SK-N-SH treated with all-trans-retinoic acid at 6 μM for 48 hours (cell line): Measurements from ENCODE around the gene KRTAP17-1.
"Not testable (repeated sequence)": the region's sequence is repeated elsewhere in the genome, so short reads cannot be mapped to it uniquely, and the experiment has no call there.

ENCODE experiments used
- ATAC-seq: fragments of 200-7000 bp; cut with Tn5 transposase; 3 replicates; pipeline ENCODE4 v1.9.1; 2020; ENCODE audit warnings: mild to moderate bottlenecking, moderate library complexity
- ARNTL ChIP-seq: fragments of 450-650 bp; formaldehyde crosslinking; IDR thresholded peaks from 2 replicates; pipeline ENCODE4 v1.5.0; 2020; ENCODE audit warnings: low read depth, mild to moderate bottlenecking, moderate library complexity, borderline replicate concordance
- BACH2 ChIP-seq: fragments of 250-450 bp; sonication (Bioruptor Pico); IDR thresholded peaks from 2 replicates; pipeline ENCODE4 v1.9.0; 2021; ENCODE audit warnings: mild to moderate bottlenecking, borderline replicate concordance
- CSDC2 ChIP-seq: fragments of 250-450 bp; sonication (Bioruptor Pico); IDR thresholded peaks from 2 replicates; pipeline ENCODE4 v1.5.0; 2020; ENCODE audit warnings: mild to moderate bottlenecking, moderate library complexity
- CSRNP3 ChIP-seq: fragments of 250-450 bp; sonication (Bioruptor Pico); IDR thresholded peaks from 2 replicates; pipeline ENCODE4 v1.5.1; 2021; ENCODE audit warnings: mild to moderate bottlenecking, moderate library complexity
- PATZ1 ChIP-seq: fragments of 250-450 bp; sonication (Bioruptor Pico); IDR thresholded peaks from 2 replicates; pipeline ENCODE4 v1.8.0; 2020; ENCODE audit warnings: mild to moderate bottlenecking, moderate library complexity, borderline replicate concordance
- POU6F1 ChIP-seq: fragments of 250-450 bp; sonication (Bioruptor Pico); IDR thresholded peaks from 2 replicates; pipeline ENCODE4 v1.8.0; 2021; ENCODE audit warnings: low read depth, mild to moderate bottlenecking, moderate library complexity, borderline replicate concordance
- PPARA ChIP-seq: fragments of 250-450 bp; sonication (Bioruptor Pico); IDR thresholded peaks from 2 replicates; pipeline ENCODE4 v1.5.0; 2020; ENCODE audit warnings: mild to moderate bottlenecking, borderline replicate concordance
- RARB ChIP-seq: fragments of 250-450 bp; sonication (Bioruptor Pico); IDR thresholded peaks from 2 replicates; pipeline ENCODE4 v1.8.0; 2021; ENCODE audit warnings: mild to moderate bottlenecking, moderate library complexity
- SNAI2 ChIP-seq: fragments of 250-450 bp; sonication (Bioruptor Pico); IDR thresholded peaks from 2 replicates; pipeline ENCODE4 v1.5.0; 2020; ENCODE audit warnings: mild to moderate bottlenecking, moderate library complexity
- TCF4 ChIP-seq: fragments of 250-450 bp; sonication (Bioruptor Pico); IDR thresholded peaks from 2 replicates; pipeline ENCODE4 v1.8.0; 2021; ENCODE audit warnings: mild to moderate bottlenecking, moderate library complexity, borderline replicate concordance
- TOX ChIP-seq: fragments of 250-450 bp; sonication (Bioruptor Pico); IDR thresholded peaks from 2 replicates; pipeline ENCODE4 v1.8.0; 2021; ENCODE audit warnings: mild to moderate bottlenecking, moderate library complexity, borderline replicate concordance
- TSHZ2 ChIP-seq: fragments of 250-450 bp; sonication (Bioruptor Pico); IDR thresholded peaks from 2 replicates; pipeline ENCODE4 v1.5.0; 2020; ENCODE audit warnings: mild to moderate bottlenecking, moderate library complexity
- ZFP30 ChIP-seq: fragments of 450-650 bp; formaldehyde crosslinking; IDR thresholded peaks from 2 replicates; pipeline ENCODE4 v1.5.0; 2022; ENCODE audit warnings: mild to moderate bottlenecking, moderate library complexity
- ZNF565 ChIP-seq: fragments of 450-650 bp; formaldehyde crosslinking; conservative IDR thresholded peaks from 2 replicates; pipeline ENCODE4 v1.5.0; 2020; ENCODE audit warnings: low read depth, mild to moderate bottlenecking, moderate library complexity
- ZNF70 ChIP-seq: fragments of 450-650 bp; formaldehyde crosslinking; IDR thresholded peaks from 2 replicates; pipeline ENCODE4 v1.5.0; 2020; ENCODE audit warnings: mild to moderate bottlenecking, moderate library complexity
- ZNF8 ChIP-seq: fragments of 450-650 bp; formaldehyde crosslinking; IDR thresholded peaks from 2 replicates; pipeline ENCODE4 v1.5.0; 2020; ENCODE audit warnings: mild to moderate bottlenecking, moderate library complexity

KRTAP17-1 gene

GRCh38 chr17:41354536-41354935 lies 39.0 kb upstream of the KRTAP17-1 start (continued):
- TF ChIP-seq POU6F1: no peak
- TF ChIP-seq ZFP30: no peak
- TF ChIP-seq ZNF70 (CRISPR knock-in tag): no peak
- no peak for TF ChIP-seq TCF4 (CRISPR knock-in tag)
- TF ChIP-seq, all 23 proteins: peak for 0

- TF ChIP-seq CSRNP3 (CRISPR knock-in tag) (no peak), ZFP30 (no peak), ZNF8 (CRISPR knock-in tag) (no peak), RARB (no peak), TCF4 (CRISPR knock-in tag) (no peak), PATZ1 (CRISPR knock-in tag) (no peak), PPARA (CRISPR knock-in tag) (no peak), ARNTL (no peak), TOX (CRISPR knock-in tag) (no peak)
- ATAC-seq: no peak
Observed at GRCh38 chr17:41352597-41353366, 37.3 kb upstream of the KRTAP17-1 start.

GRCh38 chr17:41351177-41351576 lies 35.7 kb upstream of the KRTAP17-1 start:
- TF ChIP-seq SNAI2 (CRISPR knock-in tag) (no peak), TSHZ2 (CRISPR knock-in tag) (no peak), ZNF565 (CRISPR knock-in tag) (no peak), PPARA (CRISPR knock-in tag) (no peak), ARNTL (no peak), PATZ1 (CRISPR knock-in tag) (no peak), POU6F1 (no peak), BACH2 (CRISPR knock-in tag) (no peak), CSDC2 (CRISPR knock-in tag) (no peak), TCF4 (CRISPR knock-in tag) (no peak)
- TF ChIP-seq, all 23 proteins: peak for 0
- no peak for ATAC-seq

GRCh38 chr17:41350381-41350878 lies 34.9 kb upstream of the KRTAP17-1 start, which contains the start of gene KRT33A:
Gene KRT33A, minus strand, starts transcription at chr17:41350828. Its CDS starts 61 bp downstream, at chr17:41350767.
- not testable (repeated sequence) for ATAC-seq
